22Rv1 (cell line): ENCODE measurements around the gene CASP2.

Source experiments
- ZFX ChIP-seq: fragments of 450-650 bp; IDR thresholded peaks from 2 replicates; pipeline ENCODE4 v1.6.1; 2017; ENCODE audit warnings: antibody characterized with exemption, borderline replicate concordance
- TF ChIP-seq, protein P1 (sequence below): fragments of 450-650 bp; IDR thresholded peaks from 2 replicates; pipeline ENCODE4 v1.5.1; 2017; ENCODE audit warnings: mild to moderate bottlenecking

- TF ChIP-seq, protein P1, sequence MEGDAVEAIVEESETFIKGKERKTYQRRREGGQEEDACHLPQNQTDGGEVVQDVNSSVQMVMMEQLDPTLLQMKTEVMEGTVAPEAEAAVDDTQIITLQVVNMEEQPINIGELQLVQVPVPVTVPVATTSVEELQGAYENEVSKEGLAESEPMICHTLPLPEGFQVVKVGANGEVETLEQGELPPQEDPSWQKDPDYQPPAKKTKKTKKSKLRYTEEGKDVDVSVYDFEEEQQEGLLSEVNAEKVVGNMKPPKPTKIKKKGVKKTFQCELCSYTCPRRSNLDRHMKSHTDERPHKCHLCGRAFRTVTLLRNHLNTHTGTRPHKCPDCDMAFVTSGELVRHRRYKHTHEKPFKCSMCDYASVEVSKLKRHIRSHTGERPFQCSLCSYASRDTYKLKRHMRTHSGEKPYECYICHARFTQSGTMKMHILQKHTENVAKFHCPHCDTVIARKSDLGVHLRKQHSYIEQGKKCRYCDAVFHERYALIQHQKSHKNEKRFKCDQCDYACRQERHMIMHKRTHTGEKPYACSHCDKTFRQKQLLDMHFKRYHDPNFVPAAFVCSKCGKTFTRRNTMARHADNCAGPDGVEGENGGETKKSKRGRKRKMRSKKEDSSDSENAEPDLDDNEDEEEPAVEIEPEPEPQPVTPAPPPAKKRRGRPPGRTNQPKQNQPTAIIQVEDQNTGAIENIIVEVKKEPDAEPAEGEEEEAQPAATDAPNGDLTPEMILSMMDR, result no peak
- TF ChIP-seq ZFX, result no peak
Observed at GRCh38 chr7:143329471-143330170, 41.5 kb downstream of the CASP2 start.
